HEK293T (cell line): ENCODE results near the gene SYCN.
A peak's percentile ranks its signal among the peaks of the same experiment; 100 is the strongest.

Experiments used
- CTCF ChIA-PET: fragments of 350-600 bp; formaldehyde crosslinking; extraction: SDS; loops from one replicate; lab custom pipeline; 2021; ENCODE audit warnings: antibody characterized with exemption, inconsistent platforms; lab: Yijun Ruan, JAX
- POLR2A ChIA-PET: fragments of 350-600 bp; formaldehyde crosslinking; extraction: SDS; loops from one replicate; lab custom pipeline; 2020; ENCODE audit warnings: antibody characterized with exemption, inconsistent platforms; lab: Yijun Ruan, JAX
- DNase-seq: peaks from one replicate; pipeline ENCODE4 v3.0.0; 2012; ENCODE audit warnings: mixed read lengths; ENCODE audit errors: extremely low spot score
- BHLHE40 ChIP-seq: fragments of 450-650 bp; IDR thresholded peaks from 2 replicates; pipeline ENCODE4 v1.6.1; 2016; ENCODE audit warnings: mild to moderate bottlenecking, moderate library complexity, borderline replicate concordance
- CTBP1 ChIP-seq: fragments of 450-650 bp; IDR thresholded peaks from 2 replicates; pipeline ENCODE4 v1.6.1; 2016; ENCODE audit warnings: borderline replicate concordance
- ELF4 ChIP-seq: fragments of 450-650 bp; IDR thresholded peaks from 2 replicates; pipeline ENCODE4 v1.6.1; 2017; ENCODE audit warnings: antibody characterized with exemption
- FOXA1 ChIP-seq: fragments of 450-650 bp; IDR thresholded peaks from 2 replicates; pipeline ENCODE4 v1.6.1; 2016; ENCODE audit warnings: mild to moderate bottlenecking
- FOXK2 ChIP-seq: fragments of 450-650 bp; IDR thresholded peaks from 2 replicates; pipeline ENCODE4 v1.6.1; 2016; ENCODE audit warnings: mild to moderate bottlenecking
- HDGF ChIP-seq: fragments of 450-650 bp; IDR thresholded peaks from 2 replicates; pipeline ENCODE4 v1.6.1; 2017; ENCODE audit warnings: antibody characterized with exemption, borderline replicate concordance
- LEF1 ChIP-seq: fragments of 450-650 bp; IDR thresholded peaks from 2 replicates; pipeline ENCODE4 v1.6.1; 2017; ENCODE audit warnings: mild to moderate bottlenecking, borderline replicate concordance
- NFRKB ChIP-seq: fragments of 450-650 bp; IDR thresholded peaks from 2 replicates; pipeline ENCODE4 v1.6.1; 2016; ENCODE audit warnings: mild to moderate bottlenecking, moderate library complexity
- SP1 ChIP-seq: fragments of 450-650 bp; IDR thresholded peaks from 2 replicates; pipeline ENCODE4 v1.6.1; 2017
- SUZ12 ChIP-seq: fragments of 450-650 bp; IDR thresholded peaks from 2 replicates; pipeline ENCODE4 v1.6.1; 2016; ENCODE audit warnings: mild to moderate bottlenecking
- TARDBP ChIP-seq: fragments of 450-650 bp; IDR thresholded peaks from 2 replicates; pipeline ENCODE4 v1.6.1; 2016
- ZNF384 ChIP-seq: fragments of 450-650 bp; IDR thresholded peaks from 2 replicates; pipeline ENCODE4 v1.6.1; 2016

The SYCN gene

DNA sequence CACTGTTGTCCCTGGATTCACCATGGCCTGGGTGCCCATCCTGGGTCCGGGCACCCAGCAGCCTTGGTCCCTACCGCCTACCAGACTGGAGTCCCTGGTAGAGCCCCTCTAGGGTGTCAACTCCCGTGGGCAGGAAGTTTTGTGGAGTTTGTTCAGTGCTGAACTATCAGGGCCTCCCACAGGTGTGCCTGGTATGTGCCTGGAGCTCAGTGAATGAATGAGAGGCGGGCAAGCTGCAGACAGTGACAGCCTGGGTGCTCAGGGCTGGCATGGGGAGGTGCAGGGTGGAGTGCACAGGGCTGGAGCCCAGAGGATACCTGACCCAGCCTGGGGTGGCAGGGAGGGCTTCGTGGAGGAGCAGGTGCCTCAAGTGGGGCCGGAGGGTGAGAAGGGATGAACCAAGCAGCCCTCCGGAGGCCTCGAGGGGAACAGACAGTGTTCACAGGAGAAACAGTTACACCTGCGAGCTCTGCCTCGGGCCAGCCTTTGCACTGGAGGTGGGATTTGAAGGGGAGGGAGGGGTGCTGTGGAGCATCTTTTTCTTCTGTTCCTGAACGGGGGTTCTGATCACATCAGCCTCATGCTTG lies 48.9 kb downstream of the SYCN start:
- POLR2A ChIA-PET: no interaction called here
- CTCF ChIA-PET: interaction anchor here (1.0 kb wide), 1 partner anchor 10 kb away, joined by 3 read pairs; no protein-coding TSS in a partner anchor
- no peak for TF ChIP-seq FOXK2
- no peak for TF ChIP-seq ZNF384
- no peak for TF ChIP-seq FOXA1
- no peak for TF ChIP-seq CTBP1
- TF ChIP-seq BHLHE40: no peak
- DNase-seq: no peak

DNA sequence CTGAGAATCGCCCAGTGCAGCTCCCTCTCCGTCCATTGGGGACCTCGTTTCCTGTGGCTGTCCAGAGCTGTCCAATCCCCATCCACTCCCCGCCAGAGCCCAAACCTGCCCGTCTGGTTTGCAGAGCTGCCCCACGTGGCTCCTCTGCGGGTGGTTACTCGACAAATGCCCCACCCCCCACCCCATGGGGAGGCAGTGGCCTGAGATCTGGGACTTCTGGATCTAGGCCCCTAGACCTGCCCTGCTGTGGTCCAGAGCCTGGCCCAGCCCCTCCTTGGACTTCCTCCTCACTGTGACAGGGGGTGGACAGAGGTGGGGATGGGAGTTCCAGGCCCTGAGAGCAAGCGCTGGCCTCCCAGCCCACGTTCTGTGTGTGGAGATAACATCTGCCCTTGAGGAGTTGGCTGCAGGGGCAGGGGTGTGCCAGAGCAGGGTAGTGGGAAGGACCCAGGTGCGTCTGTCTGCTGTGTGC lies 49.4 kb downstream of the SYCN start:
- CTCF ChIA-PET: no interaction called here
- peak; percentile 24 for DNase-seq
- TF ChIP-seq SP1 (no peak), FOXA1 (no peak)
- POLR2A ChIA-PET: no interaction called here

DNA sequence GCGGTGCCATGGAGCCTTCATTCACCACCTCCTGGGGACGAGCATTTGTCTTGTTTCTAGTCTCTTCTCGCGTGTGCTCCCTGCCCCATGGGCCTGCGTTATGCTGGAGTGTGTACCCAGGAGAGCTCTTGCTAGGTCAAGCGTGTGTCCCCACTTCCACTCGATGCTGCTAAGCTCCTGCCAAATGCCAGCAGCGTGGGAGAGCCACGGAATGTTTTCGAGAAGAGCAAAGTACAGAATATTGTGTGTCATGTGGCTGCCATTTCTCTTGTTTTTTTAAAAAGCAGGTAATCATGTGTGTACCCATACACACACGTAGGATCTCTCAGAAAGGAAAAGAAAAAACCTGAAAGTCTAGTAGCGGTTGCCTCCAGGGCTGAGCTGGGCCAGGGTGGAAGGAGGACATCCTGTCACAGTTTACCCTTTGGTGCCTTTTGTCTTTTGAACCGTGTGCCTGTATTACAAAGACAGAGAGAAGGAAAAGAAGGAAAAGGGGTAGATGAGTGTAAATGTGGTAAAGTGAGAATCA lies 49.9 kb downstream of the SYCN start:
- ChIA-PET POLR2A (no interaction called here), CTCF (no interaction called here)
- DNase-seq: no peak
- TF ChIP-seq LEF1 (no peak), TARDBP (no peak), HDGF (no peak), SUZ12 (no peak), BHLHE40 (no peak), CTBP1 (no peak), NFRKB (no peak), ELF4 (no peak), FOXK2 (no peak)
